Measurements from ENCODE around the gene STAG1.

GRCh38 chr3:136464502-136464901 lies 287.7 kb downstream of the STAG1 start:
- TF ChIP-seq, protein P1, sequence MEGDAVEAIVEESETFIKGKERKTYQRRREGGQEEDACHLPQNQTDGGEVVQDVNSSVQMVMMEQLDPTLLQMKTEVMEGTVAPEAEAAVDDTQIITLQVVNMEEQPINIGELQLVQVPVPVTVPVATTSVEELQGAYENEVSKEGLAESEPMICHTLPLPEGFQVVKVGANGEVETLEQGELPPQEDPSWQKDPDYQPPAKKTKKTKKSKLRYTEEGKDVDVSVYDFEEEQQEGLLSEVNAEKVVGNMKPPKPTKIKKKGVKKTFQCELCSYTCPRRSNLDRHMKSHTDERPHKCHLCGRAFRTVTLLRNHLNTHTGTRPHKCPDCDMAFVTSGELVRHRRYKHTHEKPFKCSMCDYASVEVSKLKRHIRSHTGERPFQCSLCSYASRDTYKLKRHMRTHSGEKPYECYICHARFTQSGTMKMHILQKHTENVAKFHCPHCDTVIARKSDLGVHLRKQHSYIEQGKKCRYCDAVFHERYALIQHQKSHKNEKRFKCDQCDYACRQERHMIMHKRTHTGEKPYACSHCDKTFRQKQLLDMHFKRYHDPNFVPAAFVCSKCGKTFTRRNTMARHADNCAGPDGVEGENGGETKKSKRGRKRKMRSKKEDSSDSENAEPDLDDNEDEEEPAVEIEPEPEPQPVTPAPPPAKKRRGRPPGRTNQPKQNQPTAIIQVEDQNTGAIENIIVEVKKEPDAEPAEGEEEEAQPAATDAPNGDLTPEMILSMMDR (IDR thresholded peaks at IDR 0.05), result no peak
- no peak for TF ChIP-seq POLR2A (IDR thresholded peaks at IDR 0.05)
